GM18861 (cell line): ENCODE data around the gene MAMDC2.

Source experiments
- ATAC-seq: cut with Tn5 transposase; IDR thresholded peaks from one replicate; pipeline ENCODE4 v1.9.1; 2021; ENCODE audit not compliant: unreplicated experiment

MAMDC2 gene

DNA sequence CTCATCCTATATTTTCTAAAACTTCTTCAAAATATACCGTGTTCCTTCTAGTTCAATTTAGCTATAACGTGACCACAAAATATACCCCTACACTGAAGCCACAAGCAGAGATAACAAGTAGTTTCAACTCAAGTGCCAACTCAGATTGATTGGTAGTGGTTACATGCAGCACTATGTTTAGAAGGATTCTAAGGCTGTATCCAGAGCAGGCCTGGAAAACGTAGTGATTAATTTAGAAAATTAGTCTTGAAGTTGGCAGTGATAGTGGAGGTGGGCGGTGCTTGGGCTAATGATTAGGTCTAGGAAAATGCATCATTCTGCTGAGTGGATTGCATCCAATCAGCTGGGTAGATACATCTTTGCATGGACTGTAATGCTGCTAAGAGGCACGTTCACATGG, 61.5 kb downstream of the MAMDC2 start:
- no peak for ATAC-seq

DNA sequence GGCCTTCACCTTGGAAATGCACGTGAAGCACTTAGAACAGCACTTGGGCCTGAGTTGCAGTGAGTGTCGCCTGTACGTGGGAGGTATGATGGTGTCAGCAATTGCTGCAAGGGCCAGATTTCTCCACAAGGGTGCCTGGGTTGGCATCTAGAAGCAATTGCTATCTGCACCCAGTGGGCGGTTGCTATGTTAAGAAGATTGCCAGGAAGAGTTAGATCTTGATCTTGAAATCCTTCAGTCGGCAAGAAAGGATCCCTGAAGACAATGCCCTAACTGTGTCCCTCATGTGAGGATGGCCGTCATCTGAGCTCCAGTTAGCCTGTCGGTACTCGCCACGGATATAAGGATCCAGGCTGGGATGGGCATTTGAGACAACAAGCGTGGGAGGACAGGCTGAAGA, 62.9 kb downstream of the MAMDC2 start:
- ATAC-seq = no peak

- no peak for ATAC-seq
Measured at GRCh38 chr9:70107558-70107957, 63.9 kb downstream of the MAMDC2 start.

DNA sequence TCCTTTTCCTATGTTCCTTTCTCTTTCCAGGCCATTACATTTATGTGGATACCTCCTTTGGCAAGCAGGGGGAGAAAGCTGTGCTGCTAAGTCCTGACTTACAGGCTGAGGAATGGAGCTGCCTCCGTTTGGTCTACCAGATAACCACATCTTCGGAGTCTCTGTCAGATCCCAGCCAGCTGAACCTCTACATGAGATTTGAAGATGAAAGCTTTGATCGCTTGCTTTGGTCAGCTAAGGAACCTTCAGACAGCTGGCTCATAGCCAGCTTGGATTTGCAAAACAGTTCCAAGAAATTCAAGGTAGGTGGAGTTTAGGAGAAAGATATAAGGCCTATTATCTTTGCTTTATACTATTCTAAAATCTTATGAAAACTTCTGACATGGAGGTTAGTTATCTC, 64.5 kb downstream of the MAMDC2 start:
- ATAC-seq = no peak

DNA sequence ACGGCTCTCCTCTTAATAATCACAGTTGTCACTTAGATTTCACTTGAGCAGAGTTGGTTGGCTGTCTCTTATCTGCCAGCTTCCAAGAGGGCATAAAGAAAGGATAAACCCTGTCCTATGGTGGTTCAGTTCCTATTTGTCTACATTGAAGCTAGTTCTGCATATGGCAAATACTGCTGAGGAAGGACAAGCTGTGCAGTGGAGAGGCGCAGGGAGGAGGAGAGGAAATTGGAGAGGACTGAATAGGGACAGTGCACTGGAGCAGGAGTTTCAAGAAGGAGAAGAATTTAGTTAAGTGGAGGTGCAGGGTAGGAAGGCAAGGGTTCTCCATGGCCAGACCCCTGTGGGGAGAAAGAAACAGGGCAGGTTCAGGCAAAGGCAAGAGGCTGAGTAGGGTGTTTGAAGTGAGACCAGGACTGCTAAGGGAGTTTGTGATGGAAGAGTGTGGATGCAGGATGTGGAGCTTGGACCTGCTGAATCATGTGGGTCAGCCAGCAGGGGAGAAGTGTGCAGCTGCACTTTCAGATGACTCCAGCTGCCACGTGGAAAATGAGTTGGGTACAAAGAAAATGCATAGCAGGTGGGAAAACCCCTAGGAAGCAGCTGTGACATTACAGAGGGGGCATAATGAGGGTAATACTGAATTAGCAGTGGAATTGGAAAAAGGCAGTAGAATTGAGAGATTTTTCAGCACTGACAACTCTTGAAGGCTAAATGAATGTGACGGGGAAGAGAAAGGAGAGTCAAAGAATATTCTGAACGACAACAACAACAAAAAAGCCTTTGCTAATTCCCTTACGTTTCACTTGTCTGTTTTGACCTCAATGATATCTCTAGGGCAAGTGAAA, 66.8 kb downstream of the MAMDC2 start:
- ATAC-seq = no peak

DNA sequence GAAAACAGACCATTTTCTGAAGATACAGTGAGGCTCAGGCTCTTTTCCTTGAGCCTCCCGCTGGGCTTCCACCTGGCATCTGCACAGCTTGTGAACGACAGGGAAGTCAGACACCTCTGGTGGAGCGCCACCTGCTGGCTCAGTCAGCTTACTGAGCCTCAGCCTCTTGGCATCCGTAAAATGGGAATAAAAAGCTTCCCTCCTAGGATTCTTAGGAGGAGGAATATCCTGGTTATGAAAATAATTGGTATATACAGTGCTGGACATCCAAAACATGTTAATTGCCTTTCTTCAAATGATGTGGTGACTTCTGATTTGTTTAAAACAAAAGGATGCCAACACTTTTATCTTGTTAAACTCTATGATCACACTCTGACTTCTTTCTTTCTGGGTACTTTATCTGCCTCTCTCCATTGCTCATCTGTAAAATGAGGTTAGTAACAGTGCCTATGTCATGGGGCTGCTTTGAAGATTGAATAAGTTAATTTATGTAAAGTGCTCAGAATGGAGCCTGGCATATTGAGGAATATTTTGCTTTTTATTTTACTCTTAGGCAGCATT, 67.5 kb downstream of the MAMDC2 start:
- ATAC-seq = no peak

DNA sequence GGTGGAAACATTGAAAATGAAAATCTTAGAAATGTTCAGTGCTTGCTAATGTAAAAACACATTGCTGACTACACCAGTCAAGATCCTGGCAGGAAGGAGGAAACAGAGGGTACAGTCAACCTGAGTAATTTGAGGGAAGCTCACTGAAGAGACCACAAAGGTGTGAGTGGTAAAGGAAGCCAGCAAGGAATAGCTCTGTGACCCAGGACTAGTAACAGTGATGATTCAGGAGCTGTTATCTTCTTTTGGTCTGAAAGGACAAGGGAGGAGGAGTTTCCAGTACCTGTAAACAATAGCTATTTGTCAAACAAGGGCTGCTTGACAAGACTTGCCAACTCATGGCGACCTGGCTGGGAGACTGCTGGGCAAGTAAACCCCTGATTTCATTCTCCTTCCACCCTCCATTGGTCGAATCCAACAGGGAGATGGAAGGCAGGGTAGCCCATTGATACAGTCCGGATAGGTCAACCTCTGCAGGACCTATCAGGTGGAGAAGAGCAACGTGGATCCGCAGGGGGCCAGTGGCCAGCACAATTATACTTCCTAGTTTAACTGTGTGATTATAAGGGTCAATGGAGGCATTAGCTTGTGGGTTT, 68.1 kb downstream of the MAMDC2 start:
- ATAC-seq = no peak

DNA sequence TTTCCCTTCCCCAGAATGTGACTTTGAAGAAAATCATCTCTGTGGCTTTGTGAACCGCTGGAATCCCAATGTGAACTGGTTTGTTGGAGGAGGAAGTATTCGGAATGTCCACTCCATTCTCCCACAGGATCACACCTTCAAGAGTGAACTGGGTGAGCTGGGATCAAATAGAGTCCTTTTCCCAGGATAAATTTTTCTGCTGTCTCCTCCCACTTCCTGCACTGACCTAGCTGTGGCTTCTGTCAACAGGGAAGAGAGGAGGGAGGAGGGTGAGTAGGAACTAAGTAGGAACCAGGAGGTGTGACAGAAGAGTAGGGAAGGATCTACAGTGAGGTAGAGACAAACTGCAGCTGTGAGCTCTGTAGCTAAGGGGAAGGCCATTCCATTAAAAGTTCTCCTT, 69.3 kb downstream of the MAMDC2 start:
- ATAC-seq = no peak

DNA sequence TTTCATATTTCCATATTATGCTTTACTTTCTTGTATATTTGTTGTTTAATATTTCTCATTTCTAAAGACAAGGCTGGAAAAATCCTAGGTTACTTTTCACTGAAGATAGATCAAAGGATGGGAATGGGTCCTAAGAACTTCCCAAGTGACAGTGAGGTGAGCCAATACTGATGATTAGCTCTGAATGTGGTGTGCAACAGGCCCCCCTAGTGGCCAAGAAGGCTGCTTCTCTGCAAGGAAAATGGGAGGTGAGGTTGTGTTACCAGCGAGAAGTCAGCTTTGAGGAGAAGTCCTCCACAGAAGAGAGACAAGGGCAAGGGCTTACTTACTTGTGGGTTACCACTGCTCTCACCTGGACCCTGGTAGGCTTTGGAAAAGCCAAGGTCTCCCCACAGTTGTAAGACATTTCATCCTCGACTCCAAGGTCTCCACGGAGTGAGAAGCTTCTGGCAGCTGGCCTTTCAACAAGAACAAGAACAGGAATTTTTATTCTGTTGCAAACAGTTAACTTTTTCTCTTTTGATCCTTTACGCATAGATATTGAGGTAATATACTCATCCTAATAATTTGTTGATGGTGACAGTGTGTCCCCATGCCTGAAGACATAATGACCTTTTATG, 69.9 kb downstream of the MAMDC2 start:
- ATAC-seq = no peak

DNA sequence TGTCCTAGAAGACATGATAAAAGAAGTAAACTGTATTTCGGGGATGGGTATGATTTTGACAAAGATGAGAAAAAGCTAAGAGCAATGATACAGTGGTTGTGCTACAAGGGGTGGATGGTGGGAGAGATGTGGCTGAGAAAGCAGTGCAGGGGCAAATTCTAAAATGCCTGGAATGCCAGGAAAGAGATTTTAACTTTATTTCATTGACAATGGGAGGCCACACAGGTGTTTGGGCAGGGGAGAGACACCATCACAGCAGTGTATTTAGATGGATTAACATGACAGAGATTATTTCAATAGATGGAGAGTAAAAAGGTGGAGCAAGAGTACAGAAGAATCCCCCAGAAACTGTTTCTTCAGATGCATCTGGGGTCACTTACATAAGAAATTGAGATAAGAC, 71.2 kb downstream of the MAMDC2 start:
- ATAC-seq = no peak

DNA sequence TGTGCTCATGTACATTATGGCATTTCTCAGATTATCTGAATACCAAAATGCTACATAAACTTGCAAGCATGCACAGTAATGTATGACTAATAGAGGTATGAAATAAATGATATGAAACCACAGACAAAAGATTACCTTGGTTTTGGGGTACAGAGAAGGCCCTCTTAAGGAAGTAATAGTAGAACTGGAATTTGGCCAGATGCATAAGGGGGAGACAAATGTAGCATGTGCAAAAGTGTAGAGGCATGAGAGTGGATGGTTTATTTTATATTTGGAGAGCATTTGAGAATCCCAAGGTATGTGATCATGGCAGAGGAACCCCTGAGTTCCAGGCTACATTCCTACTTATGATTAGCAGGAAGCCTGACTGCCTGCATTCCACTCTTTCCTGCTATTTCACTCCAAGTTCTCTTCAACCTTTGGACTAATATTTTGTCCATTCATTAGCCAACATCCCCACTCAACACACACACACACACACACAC, 74.2 kb downstream of the MAMDC2 start:
- no peak for ATAC-seq

DNA sequence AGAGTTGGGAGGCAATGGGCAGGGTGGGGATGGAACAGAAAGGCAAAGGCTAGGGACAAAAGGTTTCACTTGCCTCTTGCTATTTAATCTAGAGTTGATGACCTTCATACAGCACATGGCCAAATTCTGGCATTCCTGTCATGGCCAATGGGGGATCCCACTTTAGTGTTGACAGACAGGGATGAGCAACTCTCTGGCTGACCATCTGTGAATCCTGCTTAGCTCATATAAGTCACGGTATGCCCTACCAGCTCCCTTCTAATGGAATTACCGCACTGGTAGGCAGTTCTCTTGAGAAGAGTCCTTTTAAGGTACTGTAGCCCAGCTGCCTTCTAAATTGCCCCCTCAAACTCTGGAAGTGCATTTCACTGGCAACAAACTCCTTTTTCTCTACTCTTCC, 76.1 kb downstream of the MAMDC2 start:
- no peak for ATAC-seq

DNA sequence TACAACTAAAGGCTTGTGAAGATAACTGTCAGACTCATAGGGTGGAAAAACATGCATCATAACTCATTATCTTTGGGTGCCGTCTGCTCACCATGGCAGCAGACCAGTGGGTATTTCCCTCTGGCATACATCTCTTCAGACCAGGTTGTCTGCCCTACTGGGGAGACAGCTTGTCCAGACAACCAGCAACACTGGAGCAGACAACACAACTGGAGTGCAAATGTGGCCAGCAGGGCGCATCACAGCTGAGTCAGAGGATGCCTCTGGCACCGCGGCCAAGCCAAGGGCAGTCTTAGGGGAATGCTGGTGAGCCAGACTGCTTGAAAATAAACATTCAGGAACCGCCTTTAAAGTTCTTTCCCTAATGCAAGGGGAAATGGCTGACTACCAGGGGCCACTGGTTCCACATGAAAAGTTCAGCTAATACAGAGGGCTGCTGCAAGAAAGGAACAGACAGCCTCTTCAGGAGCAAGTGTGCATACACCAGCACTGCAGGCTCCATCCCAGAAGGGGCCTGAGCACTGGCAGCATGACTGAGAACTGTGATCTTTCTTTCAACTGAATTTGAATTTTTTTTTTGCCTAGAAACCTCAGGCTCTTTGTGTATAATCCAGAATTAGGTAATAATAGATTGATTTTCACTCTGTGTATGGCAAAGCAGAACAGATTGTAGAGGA, 77.3 kb downstream of the MAMDC2 start:
- no peak for ATAC-seq

DNA sequence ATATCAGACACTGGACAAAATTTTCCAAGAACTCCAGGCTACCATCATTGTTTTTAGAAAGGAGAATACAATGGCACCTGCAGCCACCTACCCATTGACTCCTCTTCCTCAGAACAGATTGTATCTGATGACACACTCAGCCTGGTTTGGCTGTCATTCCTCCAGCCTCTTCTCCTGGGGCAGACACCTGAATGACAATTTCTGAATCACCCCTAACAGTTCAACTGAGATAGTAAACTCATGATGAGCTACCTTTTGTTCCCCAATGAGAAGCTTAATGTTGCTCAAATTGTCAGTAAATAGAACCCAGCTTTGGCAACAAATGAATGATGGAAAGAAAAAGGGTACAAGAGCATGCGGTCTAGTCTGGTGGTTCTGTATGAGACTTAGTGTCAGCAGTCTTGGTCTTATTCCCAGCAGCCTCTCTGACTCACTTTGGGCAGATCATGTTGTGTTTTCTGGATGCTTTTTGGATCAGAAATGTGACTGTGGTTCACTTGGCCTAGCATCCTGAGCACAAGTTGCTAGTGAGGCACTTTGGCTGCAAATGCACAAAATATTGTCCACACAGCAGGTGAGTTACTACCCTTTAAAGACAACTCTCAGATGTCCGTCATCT, 78.3 kb downstream of the MAMDC2 start:
- ATAC-seq = no peak

DNA sequence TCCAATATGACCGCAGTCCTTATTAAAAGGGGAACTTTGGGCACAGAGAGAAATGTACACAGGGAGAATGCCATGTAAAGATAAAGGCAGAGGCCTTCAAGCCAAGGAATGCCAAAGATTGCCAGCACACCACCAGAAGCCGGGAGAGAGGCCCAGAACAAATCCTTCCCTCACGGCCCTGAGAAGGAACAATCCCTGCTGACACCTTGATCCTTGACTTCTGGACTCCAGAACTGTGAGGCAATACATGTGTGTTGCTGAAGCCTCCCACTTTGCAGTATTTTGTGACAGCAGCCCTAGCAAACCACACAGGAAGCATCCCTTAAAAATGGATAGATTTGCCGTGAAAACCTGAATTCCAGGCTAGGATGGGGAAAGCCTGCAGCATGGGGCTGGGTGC, 80.0 kb downstream of the MAMDC2 start:
- ATAC-seq = no peak

- no peak for ATAC-seq
Measured at GRCh38 chr9:70125621-70126263, 82.1 kb downstream of the MAMDC2 start.

- no peak for ATAC-seq
Measured at GRCh38 chr9:70127036-70127435, 83.4 kb downstream of the MAMDC2 start.

GRCh38 chr9:70127540-70128416, 84.1 kb downstream of the MAMDC2 start:
- ATAC-seq = no peak

GRCh38 chr9:70130266-70130665, 86.6 kb downstream of the MAMDC2 start:
- ATAC-seq = no peak
